Neural cell (in vitro differentiated cells): ENCODE measurements around the gene NTPCR. TPM values are rescaled to one million over a fixed set of nuclear protein-coding genes. Genes with fewer than 3 reads are reported as not detected.

Experiments
- H2AFZ ChIP-seq: fragments of 200-600, 300-800 bp; sonication (generic), shearing (Covaris generic); 2 replicates; pipeline ENCODE4 v1.6.0; 2014; ENCODE audit warnings: low read depth, mild to moderate bottlenecking, antibody characterized with exemption, low read length, moderate library complexity
- H3F3A ChIP-seq: fragments of 200-600 bp; shearing (Covaris generic); 2 replicates; pipeline ENCODE4 v1.6.1; 2016; ENCODE audit warnings: mild to moderate bottlenecking, moderate library complexity, mixed read lengths, antibody characterized with exemption, low read length; ENCODE audit not compliant: insufficient read depth, poor library complexity, severe bottlenecking
- H3K27ac ChIP-seq: fragments of 200-600, 300-800 bp; sonication (generic), shearing (Covaris generic); 2 replicates; pipeline ENCODE4 v1.5.1; 2014; ENCODE audit warnings: mild to moderate bottlenecking, low read length, moderate library complexity
- H3K27me3 ChIP-seq: fragments of 300-800, 200-600 bp; sonication (generic), shearing (Covaris generic); 2 replicates; pipeline ENCODE4 v1.6.0; 2014; ENCODE audit warnings: mild to moderate bottlenecking, low read depth, low read length, moderate library complexity; ENCODE audit not compliant: insufficient read depth
- H3K36me3 ChIP-seq: fragments of 300-800, 200-600 bp; sonication (generic), shearing (Covaris generic); 2 replicates; pipeline ENCODE4 v1.5.1; 2014; ENCODE audit warnings: mild to moderate bottlenecking, antibody characterized with exemption, low read length, moderate library complexity; ENCODE audit not compliant: insufficient read depth
- H3K4me2 ChIP-seq: fragments of 300-800, 200-600 bp; sonication (generic), shearing (Covaris generic); 2 replicates; pipeline ENCODE4 v1.6.0; 2014; ENCODE audit warnings: mild to moderate bottlenecking, low read length
- H3K4me3 ChIP-seq: fragments of 300-800, 200-600 bp; sonication (generic), shearing (Covaris generic); 2 replicates; pipeline ENCODE4 v1.5.1; 2014; ENCODE audit warnings: mild to moderate bottlenecking, low read length, moderate library complexity
- H3K79me2 ChIP-seq: fragments of 200-600 bp; shearing (Covaris generic); replicated peaks from 2 replicates; pipeline ENCODE4 v1.6.0; 2014; ENCODE audit warnings: mild to moderate bottlenecking, low read length, moderate library complexity; ENCODE audit not compliant: insufficient read depth
- H3K9ac ChIP-seq: fragments of 300-800, 200-600 bp; sonication (generic), shearing (Covaris generic); 2 replicates; pipeline ENCODE4 v1.6.1; 2016; ENCODE audit warnings: mild to moderate bottlenecking, low read length, mixed read lengths
- H3K9me2 ChIP-seq: fragments of 200-600 bp; shearing (Covaris generic); 2 replicates; pipeline ENCODE4 v1.6.1; 2016; ENCODE audit warnings: mild to moderate bottlenecking, low read length, mixed read lengths; ENCODE audit not compliant: insufficient read depth
- H3K9me3 ChIP-seq: fragments of 200-600, 300-800 bp; sonication (generic), shearing (Covaris generic); 2 replicates; pipeline ENCODE4 v1.6.1; 2016; ENCODE audit warnings: mild to moderate bottlenecking, mixed run types, low read length, moderate library complexity, mixed read lengths
- H4K20me1 ChIP-seq: fragments of 200-600 bp; shearing (Covaris generic); 2 replicates; pipeline ENCODE4 v1.6.1; 2016; ENCODE audit warnings: mild to moderate bottlenecking, mixed run types; ENCODE audit not compliant: insufficient read depth
- EP300 ChIP-seq: fragments of 450-650 bp; conservative IDR thresholded peaks from 2 replicates; pipeline ENCODE4 v1.6.1; 2014; ENCODE audit warnings: antibody characterized with exemption, mild to moderate bottlenecking, moderate library complexity; ENCODE audit not compliant: poor library complexity, severe bottlenecking
- EZH2 ChIP-seq: fragments of 200-600, 300-800 bp; shearing (Covaris generic), sonication (generic); IDR thresholded peaks from 2 replicates; pipeline ENCODE4 v1.6.1; 2014; ENCODE audit warnings: antibody characterized with exemption, low read length, borderline replicate concordance, mild to moderate bottlenecking; ENCODE audit not compliant: insufficient read depth, poor library complexity, severe bottlenecking
- MXI1 ChIP-seq: fragments of 450-650 bp; conservative IDR thresholded peaks from 2 replicates; pipeline ENCODE4 v1.6.1; 2014; ENCODE audit warnings: antibody characterized with exemption, mild to moderate bottlenecking; ENCODE audit not compliant: poor library complexity, severe bottlenecking
- POLR2AphosphoS5 ChIP-seq: IDR thresholded peaks from 2 replicates; pipeline ENCODE4 v1.6.1; 2012
- RAD21 ChIP-seq: fragments of 450-650 bp; conservative IDR thresholded peaks from 2 replicates; pipeline ENCODE4 v1.6.1; 2014; ENCODE audit warnings: antibody characterized with exemption, mild to moderate bottlenecking, moderate library complexity
- REST ChIP-seq: IDR thresholded peaks from 2 replicates; pipeline ENCODE4 v1.6.1; 2012; ENCODE audit warnings: borderline replicate concordance
- SMC3 ChIP-seq: fragments of 450-650 bp; conservative IDR thresholded peaks from 2 replicates; pipeline ENCODE4 v1.6.1; 2014; ENCODE audit warnings: antibody characterized with exemption, mild to moderate bottlenecking, moderate library complexity; ENCODE audit not compliant: poor library complexity
- TAF1 ChIP-seq: IDR thresholded peaks from 2 replicates; pipeline ENCODE4 v1.6.1; 2012; ENCODE audit warnings: low read depth
- polyA plus RNA-seq: library from polyadenylated mRNA; depleted of rRNA; stranded (reverse); fragments of >200 nt; gene quantifications from 2 replicates; pipeline ENCODE4 v1.2.3, GENCODE V29; 2014
- TF ChIP-seq, protein P1 (sequence below): fragments of 450-650 bp; IDR thresholded peaks from 2 replicates; pipeline ENCODE4 v1.5.1; 2014; ENCODE audit warnings: antibody characterized with exemption, mild to moderate bottlenecking, moderate library complexity; ENCODE audit not compliant: poor library complexity, severe bottlenecking

NTPCR gene
- polyA plus RNA-seq, 1 donor from 2014 or later = 36.7 TPM

- Histone ChIP-seq H4K20me1 (no peaks in the 10 kb centered on the region), H3K36me3 (peaks cover 4% of the 10 kb centered on the region), H3K27me3 (no peaks in the 10 kb centered on the region), H3K27ac (no peak overlapping the region), H3K9me2 (no peaks in the 10 kb centered on the region), H3K4me3 (no peak overlapping the region), H3K9me3 (peaks cover 3% of the 10 kb centered on the region), H3K79me2 (no peaks in the 10 kb centered on the region), H3F3A (no peaks in the 10 kb centered on the region), H3K4me2 (no peak overlapping the region), H3K9ac (no peak overlapping the region), H2AFZ (no peak overlapping the region)
- TF ChIP-seq REST (no peak), POLR2AphosphoS5 (no peak), MXI1 (no peak)
Measured at GRCh38 chr1:232968965-232969364, 18.6 kb downstream of the NTPCR start.

DNA sequence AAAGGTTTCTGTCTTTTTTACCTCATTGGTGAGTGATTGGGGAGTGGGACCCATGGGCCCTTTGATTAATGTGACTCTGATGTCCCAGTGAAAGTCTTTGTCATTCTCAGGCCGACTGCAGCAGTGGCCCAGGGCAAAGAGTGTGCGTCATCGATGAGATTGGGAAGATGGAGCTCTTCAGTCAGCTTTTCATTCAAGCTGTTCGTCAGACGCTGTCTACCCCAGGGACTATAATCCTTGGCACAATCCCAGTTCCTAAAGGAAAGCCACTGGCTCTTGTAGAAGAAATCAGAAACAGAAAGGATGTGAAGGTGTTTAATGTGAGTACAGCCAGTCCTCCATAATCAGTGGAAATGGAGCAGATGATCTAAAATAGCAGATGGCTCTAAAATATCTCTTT, 19.4 kb downstream of the NTPCR start:
- H3K9me3 ChIP-seq = peaks cover 3% of the 10 kb centered on the region
- no peaks in the 10 kb centered on the region for H4K20me1 ChIP-seq
- no peaks in the 10 kb centered on the region for H3F3A ChIP-seq
- H3K36me3 ChIP-seq = peaks cover 4% of the 10 kb centered on the region
- H3K4me3 ChIP-seq = no peak overlapping the region
- H3K9ac ChIP-seq = no peak overlapping the region
- no peak overlapping the region for H3K4me2 ChIP-seq
- H3K27ac ChIP-seq = no peak overlapping the region
- H2AFZ ChIP-seq = no peak overlapping the region
- no peaks in the 10 kb centered on the region for H3K9me2 ChIP-seq
- H3K79me2 ChIP-seq = no peaks in the 10 kb centered on the region
- no peaks in the 10 kb centered on the region for H3K27me3 ChIP-seq
- TF ChIP-seq POLR2AphosphoS5 (no peak), EZH2 (no peak), TAF1 (no peak), SMC3 (no peak), RAD21 (no peak), EP300 (no peak), MXI1 (no peak), REST (no peak)
- TF ChIP-seq, protein P1, sequence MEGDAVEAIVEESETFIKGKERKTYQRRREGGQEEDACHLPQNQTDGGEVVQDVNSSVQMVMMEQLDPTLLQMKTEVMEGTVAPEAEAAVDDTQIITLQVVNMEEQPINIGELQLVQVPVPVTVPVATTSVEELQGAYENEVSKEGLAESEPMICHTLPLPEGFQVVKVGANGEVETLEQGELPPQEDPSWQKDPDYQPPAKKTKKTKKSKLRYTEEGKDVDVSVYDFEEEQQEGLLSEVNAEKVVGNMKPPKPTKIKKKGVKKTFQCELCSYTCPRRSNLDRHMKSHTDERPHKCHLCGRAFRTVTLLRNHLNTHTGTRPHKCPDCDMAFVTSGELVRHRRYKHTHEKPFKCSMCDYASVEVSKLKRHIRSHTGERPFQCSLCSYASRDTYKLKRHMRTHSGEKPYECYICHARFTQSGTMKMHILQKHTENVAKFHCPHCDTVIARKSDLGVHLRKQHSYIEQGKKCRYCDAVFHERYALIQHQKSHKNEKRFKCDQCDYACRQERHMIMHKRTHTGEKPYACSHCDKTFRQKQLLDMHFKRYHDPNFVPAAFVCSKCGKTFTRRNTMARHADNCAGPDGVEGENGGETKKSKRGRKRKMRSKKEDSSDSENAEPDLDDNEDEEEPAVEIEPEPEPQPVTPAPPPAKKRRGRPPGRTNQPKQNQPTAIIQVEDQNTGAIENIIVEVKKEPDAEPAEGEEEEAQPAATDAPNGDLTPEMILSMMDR = no peak
